Activated CD4-positive, alpha-beta T cell treated with anti-CD3 and anti-CD28 coated beads, Interleukin-2, Interleukin-4, amounts not matched to agents 100 ng/mL and 50 ng/mL, durations not matched to agents 16 hours and 8 hours (primary cell): ENCODE data around the gene TMA16.
"Not testable (repeated sequence)": the region's sequence is repeated elsewhere in the genome, so short reads cannot be mapped to it uniquely, and the experiment has no call there.

Experiments used
- DNase-seq: peaks from one replicate; pipeline ENCODE4 v3.0.0-alpha.2; 2020; ENCODE audit warnings: low spot score

TMA16 gene

DNA sequence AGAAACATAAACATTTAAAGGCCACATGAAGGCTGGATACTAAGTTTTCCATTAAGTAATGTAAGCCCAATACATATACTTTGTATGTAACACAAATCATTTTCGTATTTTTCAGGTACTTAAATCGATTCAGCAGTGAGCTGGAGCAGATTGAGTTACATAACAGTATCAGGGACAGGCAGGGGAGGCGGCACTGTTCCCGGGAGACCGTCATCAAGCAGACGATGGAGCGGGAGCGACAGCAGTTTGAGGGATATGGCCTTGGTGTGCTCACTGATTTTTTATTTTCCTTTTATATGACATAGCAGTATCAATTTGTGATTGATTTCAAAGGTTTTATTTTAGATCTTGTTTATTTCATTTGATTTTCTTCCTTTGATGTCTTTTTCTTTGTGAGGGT, 20.7 kb downstream of the TMA16 start:
- no peak for DNase-seq

DNA sequence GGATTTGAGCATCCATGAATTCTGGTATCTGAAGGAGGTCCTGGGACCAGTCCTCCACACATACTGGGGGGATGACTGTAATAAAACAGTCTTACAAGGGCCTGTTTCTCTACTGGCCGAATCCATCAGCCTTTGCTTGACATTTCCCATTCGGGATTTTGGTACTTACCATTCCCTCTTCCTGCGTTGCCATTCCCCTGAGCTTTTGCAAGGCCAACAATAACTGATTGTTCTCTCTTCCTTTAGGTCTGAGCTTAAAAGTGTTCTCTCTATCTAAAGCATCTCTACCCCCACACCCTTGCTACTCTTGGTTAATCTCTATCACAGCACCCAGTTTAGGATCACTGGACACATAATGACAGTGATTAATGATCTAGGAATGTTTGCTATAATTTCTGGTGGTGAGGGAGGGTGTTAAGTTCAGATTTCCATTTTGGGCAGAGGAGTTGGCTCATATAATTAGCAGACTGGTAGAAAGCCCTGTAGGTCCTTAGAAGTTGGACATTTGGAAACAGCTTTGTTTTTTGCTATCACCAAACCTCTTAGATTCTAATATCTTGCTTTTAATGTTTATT, 29.4 kb downstream of the TMA16 start:
- DNase-seq = no peak

- no peak for DNase-seq
Measured at GRCh38 chr4:163525982-163526381, 31.5 kb downstream of the TMA16 start.

- DNase-seq = no peak
Measured at GRCh38 chr4:163527172-163527571, 32.7 kb downstream of the TMA16 start.

GRCh38 chr4:163528653-163529052, 34.2 kb downstream of the TMA16 start:
- DNase-seq = no peak

DNA sequence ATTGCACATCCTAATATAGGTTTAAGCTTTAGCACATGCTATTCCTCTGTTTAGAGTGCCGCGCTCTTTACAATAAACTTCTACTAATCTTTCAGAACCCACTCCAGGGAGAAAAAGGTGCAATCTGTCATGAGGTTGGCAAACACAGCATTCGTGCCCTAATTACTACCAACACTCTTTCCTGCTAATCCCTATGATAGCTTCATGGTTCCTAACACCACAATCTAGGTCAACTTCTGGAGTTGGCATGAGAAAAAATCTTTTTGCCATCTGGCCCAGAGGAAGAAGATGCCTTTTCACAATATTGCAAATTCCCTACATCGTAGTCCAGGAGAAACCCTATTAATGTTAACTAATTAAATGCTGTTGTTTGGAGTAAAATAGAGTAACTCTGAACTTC, 39.6 kb downstream of the TMA16 start:
- DNase-seq = no peak

GRCh38 chr4:163535657-163536056, 41.2 kb downstream of the TMA16 start:
- no peak for DNase-seq

- DNase-seq = no peak
Measured at GRCh38 chr4:163536091-163536490, 41.6 kb downstream of the TMA16 start.

DNA sequence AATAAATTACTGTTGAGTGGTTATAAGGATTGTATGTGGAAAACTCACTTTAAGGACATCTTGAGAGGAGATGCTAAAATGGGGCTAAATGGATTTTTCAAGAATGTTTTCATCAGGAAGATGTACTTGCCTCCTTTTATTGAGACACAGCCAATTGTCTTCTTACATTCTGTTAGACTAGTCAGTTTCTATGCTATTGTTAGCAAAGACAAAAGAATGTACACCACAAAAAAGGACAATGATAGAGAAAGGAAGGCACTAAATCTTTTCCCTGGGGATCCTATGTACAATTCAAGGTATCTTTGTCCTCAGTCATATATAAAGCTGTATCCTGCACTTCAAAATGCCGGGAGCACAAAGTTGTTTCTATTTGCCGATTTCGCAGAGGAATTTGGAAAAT, 42.6 kb downstream of the TMA16 start:
- no peak for DNase-seq

GRCh38 chr4:163538820-163539219, 44.3 kb downstream of the TMA16 start:
- not testable (repeated sequence) for DNase-seq

GRCh38 chr4:163540448-163540847, 46.0 kb downstream of the TMA16 start:
- no peak for DNase-seq

DNA sequence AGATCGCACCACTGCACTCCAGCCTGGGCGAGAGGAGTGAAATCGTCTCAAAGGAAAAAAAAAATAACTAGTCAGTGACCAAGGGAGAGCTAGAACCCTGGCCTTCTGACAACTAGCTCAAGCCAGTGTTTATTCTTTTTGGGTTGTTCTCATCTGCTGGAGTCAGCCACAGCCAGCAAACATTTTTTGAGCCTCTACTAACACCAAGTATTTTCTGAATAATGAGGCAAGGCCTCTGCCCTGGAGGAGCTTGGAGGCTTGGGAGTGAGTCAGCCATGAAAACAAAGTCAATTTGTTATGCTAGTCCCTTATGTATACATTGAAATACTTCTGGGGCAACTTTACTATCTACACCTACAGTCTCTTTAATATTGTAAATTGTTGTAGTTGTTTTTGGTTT, 46.5 kb downstream of the TMA16 start:
- DNase-seq = no peak

DNA sequence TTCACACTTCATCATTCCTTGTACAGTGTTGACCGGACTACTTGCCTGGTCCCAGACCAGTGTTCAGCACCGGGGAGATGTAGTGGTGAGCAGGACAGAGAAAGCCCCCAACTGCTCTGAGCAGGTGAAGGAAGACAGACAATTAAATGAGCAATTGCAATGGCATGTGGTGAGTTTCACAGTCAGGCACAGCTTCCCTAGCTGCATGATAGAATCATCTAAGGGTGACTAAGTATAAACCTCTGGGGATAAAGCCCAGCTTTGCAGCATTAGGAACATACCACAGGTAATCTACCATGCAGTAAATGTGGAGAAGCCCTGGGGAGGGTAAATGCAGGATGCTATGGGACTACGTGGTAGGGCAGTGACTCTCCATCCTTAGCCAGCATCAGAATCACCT, 47.8 kb downstream of the TMA16 start:
- DNase-seq = no peak

DNA sequence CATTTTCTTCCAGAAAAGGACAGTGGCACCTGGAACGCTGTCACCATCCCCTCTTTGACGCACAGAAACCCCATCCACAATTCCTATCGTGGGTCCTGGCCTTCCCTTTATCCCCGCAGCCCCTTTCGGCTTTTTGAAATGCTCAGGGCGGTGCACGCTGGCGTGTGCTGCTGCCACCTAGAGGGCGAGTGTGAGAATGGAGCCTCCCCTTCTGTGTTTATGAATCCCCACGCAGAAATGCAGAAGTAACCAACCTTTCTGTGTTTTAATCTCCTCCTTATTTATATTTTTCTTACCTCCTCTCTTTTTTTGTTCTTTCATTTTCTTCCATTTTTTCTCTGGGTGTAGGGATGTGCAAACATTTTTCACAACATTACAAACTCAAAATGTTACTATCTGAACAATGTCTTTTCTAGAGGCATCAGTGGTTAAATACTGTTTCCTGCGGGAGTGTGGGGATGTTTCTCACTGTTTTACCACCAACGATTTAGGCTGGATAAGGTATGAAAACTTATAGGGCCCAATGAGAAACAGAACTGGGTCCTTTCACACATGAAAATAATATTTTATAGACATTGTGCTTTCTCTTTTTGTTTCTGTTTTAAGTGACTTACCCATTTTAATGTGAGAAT, 50.0 kb downstream of the TMA16 start:
- DNase-seq = peak; percentile 60

- DNase-seq = peak; percentile 47
Measured at GRCh38 chr4:163548481-163549243, 54.2 kb downstream of the TMA16 start.

- no peak for DNase-seq
Measured at GRCh38 chr4:163550869-163551267, 56.4 kb downstream of the TMA16 start.

DNA sequence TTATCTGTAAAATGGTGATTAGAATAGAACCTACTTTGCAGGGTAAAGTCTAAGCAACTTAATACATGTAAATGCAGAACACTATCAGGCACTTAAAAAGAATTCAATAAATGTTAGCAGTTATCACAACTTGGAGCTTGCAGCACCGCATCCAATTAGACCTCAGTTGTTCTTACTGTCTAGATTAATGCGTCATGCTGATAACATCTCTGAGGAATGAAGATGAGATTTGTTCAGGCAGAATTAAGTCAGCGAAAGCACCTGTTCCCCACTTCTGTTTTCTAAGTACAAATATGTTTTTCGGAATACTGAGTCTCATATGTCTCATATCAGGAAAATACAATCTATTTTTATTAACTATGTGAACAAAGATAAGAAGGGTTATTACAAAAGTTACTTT, 58.7 kb downstream of the TMA16 start:
- no peak for DNase-seq

- DNase-seq = peak; percentile 22
Measured at GRCh38 chr4:163554870-163555465, 60.5 kb downstream of the TMA16 start.

- no peak for DNase-seq
Measured at GRCh38 chr4:163556177-163556576, 61.7 kb downstream of the TMA16 start.

- no peak for DNase-seq
Measured at GRCh38 chr4:163556650-163557391, 62.3 kb downstream of the TMA16 start.

GRCh38 chr4:163558539-163559044, 64.1 kb downstream of the TMA16 start:
- DNase-seq = no peak

GRCh38 chr4:163562496-163562895, 68.0 kb downstream of the TMA16 start:
- no peak for DNase-seq
